ENCODE measurements around the gene TRIM31.

Gene TRIM31

DNA sequence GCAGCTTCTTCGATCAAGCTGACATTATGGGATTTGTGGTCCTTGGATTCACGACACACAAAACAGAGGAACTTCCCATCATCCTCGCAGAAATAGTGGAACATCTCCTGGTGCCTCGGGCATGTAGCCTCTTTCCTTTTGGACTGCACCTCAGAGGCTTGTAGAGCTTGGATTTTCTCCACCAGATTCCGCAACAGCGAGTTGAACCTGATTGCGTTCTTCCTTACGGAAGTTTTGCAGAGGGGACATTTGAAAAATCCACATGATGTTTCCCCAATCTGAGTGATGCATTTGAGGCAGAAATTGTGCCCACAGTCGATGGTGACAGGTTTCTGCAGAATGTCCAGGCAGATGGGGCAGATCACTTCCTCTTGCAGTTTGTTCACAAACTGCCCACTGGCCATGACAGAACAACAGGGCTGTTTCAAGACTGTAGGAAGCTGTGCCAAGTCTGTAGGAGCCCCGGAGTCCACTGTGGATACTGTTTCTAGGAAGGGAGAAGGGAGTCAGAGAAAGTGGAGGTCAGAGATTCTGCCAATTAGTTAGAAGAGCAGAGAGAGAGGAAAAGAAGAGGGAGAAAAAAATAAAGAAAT lies 392 bp downstream of the TRIM31 start:
- Histone ChIP-seq H3K14ac (ENCODE audit: low read length) (no peak overlapping the region), H2BK5ac (ENCODE audit: low read length) (no peak overlapping the region), H3K4me1 (ENCODE audit: control insufficient read depth in 2 of 2, insufficient read depth in 1 of 2, low read depth in 1 of 2, low read length in 2 of 2) (no peaks in the 10 kb centered on the region), H3K9ac (ENCODE audit: low read depth, low read length, poor library complexity) (no peak overlapping the region), H4K91ac (ENCODE audit: low read depth, low read length, poor library complexity) (no peak overlapping the region), H3K4me3 (ENCODE audit: low read length in 2 of 2) (no peak overlapping the region), H3K79me1 (ENCODE audit: low read depth, low read length) (no peaks in the 10 kb centered on the region), H3K36me3 (replicated peaks in 1 of 2; ENCODE audit: control insufficient read depth in 2 of 2, insufficient read depth in 2 of 2, low read length in 2 of 2) (no peaks in the 10 kb centered on the region), H2BK15ac (ENCODE audit: low read length) (no peak overlapping the region), H3K27ac (replicated peaks; ENCODE audit: low read length) (no peak overlapping the region), H2BK120ac (ENCODE audit: low read depth, low read length) (no peak overlapping the region), H3K4me2 (ENCODE audit: insufficient read depth, low read length, poor library complexity, severe bottlenecking) (no peak overlapping the region), H3K18ac (ENCODE audit: low read length) (no peak overlapping the region), H3K23ac (ENCODE audit: low read depth, low read length, poor library complexity) (no peak overlapping the region), H3K9me3 (replicated peaks in 1 of 2; ENCODE audit: control insufficient read depth in 2 of 2, insufficient read depth in 1 of 2, low read depth in 1 of 2, low read length in 2 of 2) (no peaks in the 10 kb centered on the region), H2AFZ (ENCODE audit: low read length) (no peak overlapping the region), H3K27me3 (ENCODE audit: control insufficient read depth in 3 of 3, insufficient read depth in 3 of 3, low read depth in 1 of 3, low read length in 3 of 3) (peaks cover 0 to 52% (median 19%) of the 10 kb centered on the region in 3 experiments), H4K8ac (ENCODE audit: low read depth, low read length) (no peak overlapping the region), H2AK5ac (ENCODE audit: low read depth, low read length) (no peak overlapping the region), H2BK12ac (ENCODE audit: low read length) (no peak overlapping the region), H3K4ac (ENCODE audit: low read length) (no peak overlapping the region)
- whole genome bisulfite sequencing, 2 donors (ENCODE audit: extremely low coverage in 2 of 2, insufficient read length in 2 of 2, insufficient replicate concordance in 1 of 2) = no CpG with 5 or more reads among the region's 10 CpGs
- no peak for DNase-seq (ENCODE audit: low spot score)

DNA sequence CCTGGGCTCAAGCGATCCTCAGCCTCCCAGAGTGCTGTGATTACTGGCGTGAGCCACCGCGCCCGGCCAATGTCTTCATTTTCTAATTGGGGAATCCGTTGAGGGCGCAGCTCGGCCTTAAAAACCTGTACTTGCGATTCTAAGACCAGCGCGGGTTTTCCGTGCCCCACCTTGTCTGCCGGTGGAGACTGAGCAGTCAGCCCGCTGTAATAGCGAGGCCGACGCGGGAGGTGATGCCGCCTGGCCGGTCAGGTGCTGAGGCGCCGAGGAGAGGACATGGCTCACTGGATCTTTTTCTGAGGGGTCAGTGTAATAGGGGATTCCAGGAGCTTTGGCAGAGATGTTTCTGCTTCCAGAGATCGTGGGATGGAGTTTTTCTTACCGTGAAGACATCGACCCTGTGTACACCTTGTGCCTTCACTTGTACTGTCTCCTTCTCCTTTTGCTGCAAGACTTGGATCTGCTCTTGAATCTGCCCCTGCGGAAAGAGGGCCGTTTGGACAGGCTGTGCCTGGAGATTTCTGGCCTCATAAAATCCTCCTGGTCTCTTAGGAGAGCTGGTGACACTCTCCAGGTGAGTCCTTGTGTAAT lies 1.5 kb downstream of the TRIM31 start:
- Histone ChIP-seq H2BK12ac (ENCODE audit: low read length) (no peak overlapping the region), H3K9me3 (replicated peaks in 1 of 2; ENCODE audit: control insufficient read depth in 2 of 2, insufficient read depth in 1 of 2, low read depth in 1 of 2, low read length in 2 of 2) (no peaks in the 10 kb centered on the region), H3K4ac (ENCODE audit: low read length) (no peak overlapping the region), H2AK5ac (ENCODE audit: low read depth, low read length) (no peak overlapping the region), H2BK5ac (ENCODE audit: low read length) (no peak overlapping the region), H3K9ac (ENCODE audit: low read depth, low read length, poor library complexity) (no peak overlapping the region), H3K36me3 (replicated peaks in 1 of 2; ENCODE audit: control insufficient read depth in 2 of 2, insufficient read depth in 2 of 2, low read length in 2 of 2) (no peaks in the 10 kb centered on the region), H3K18ac (ENCODE audit: low read length) (no peak overlapping the region), H4K8ac (ENCODE audit: low read depth, low read length) (no peak overlapping the region), H2BK120ac (ENCODE audit: low read depth, low read length) (no peak overlapping the region), H3K27ac (replicated peaks; ENCODE audit: low read length) (no peak overlapping the region), H3K4me1 (ENCODE audit: control insufficient read depth in 2 of 2, insufficient read depth in 1 of 2, low read depth in 1 of 2, low read length in 2 of 2) (no peaks in the 10 kb centered on the region), H3K79me1 (ENCODE audit: low read depth, low read length) (no peaks in the 10 kb centered on the region), H4K91ac (ENCODE audit: low read depth, low read length, poor library complexity) (no peak overlapping the region), H3K4me3 (ENCODE audit: low read length in 2 of 2) (no peak overlapping the region), H2BK15ac (ENCODE audit: low read length) (no peak overlapping the region), H3K23ac (ENCODE audit: low read depth, low read length, poor library complexity) (no peak overlapping the region), H3K14ac (ENCODE audit: low read length) (no peak overlapping the region), H2AFZ (ENCODE audit: low read length) (no peak overlapping the region), H3K4me2 (ENCODE audit: insufficient read depth, low read length, poor library complexity, severe bottlenecking) (no peak overlapping the region), H3K27me3 (ENCODE audit: control insufficient read depth in 3 of 3, insufficient read depth in 3 of 3, low read depth in 1 of 3, low read length in 3 of 3) (peaks cover 0 to 52% (median 19%) of the 10 kb centered on the region in 3 experiments)
- DNase-seq (ENCODE audit: low spot score) = no peak
- WGBS, 2 donors (ENCODE audit: extremely low coverage in 2 of 2, insufficient read length in 2 of 2, insufficient replicate concordance in 1 of 2) = no CpG with 5 or more reads among the region's 27 CpGs

DNA sequence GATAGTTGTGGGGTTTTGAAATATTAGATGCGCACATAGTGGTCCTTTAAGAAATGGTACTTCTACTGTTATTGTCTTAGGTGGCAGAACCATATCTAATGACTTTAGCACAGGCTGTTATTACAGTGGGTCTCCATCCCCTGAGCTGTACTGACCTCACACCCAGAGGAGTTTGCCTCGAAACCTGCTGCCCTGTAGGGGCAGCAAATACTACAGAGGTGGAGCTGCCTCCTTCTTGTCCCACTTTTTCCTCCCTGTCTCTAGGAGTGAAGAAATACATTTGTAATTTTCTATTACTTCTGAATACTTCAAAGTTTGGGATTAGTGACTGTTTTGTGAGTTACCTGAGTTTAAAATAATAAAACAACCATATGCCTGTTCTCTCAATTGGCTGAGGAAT lies 8.2 kb downstream of the TRIM31 start:
- H3K4me3 ChIP-seq (ENCODE audit: low read length in 2 of 2) = no peak overlapping the region
- H3K79me1 ChIP-seq (ENCODE audit: low read depth, low read length) = no peaks in the 10 kb centered on the region
- no peak overlapping the region for H2BK5ac ChIP-seq (ENCODE audit: low read length)
- DNase-seq (ENCODE audit: low spot score) = no peak
- H3K27ac ChIP-seq (replicated peaks; ENCODE audit: low read length) = no peak overlapping the region
- H3K27me3 ChIP-seq (ENCODE audit: control insufficient read depth in 3 of 3, insufficient read depth in 3 of 3, low read depth in 1 of 3, low read length in 3 of 3) = peaks cover 14 to 70% (median 42%) of the 10 kb centered on the region in 3 experiments
- H2AFZ ChIP-seq (ENCODE audit: low read length) = no peak overlapping the region
- H3K36me3 ChIP-seq (replicated peaks in 1 of 2; ENCODE audit: control insufficient read depth in 2 of 2, insufficient read depth in 2 of 2, low read length in 2 of 2) = no peaks in the 10 kb centered on the region
- H3K4me2 ChIP-seq (ENCODE audit: insufficient read depth, low read length, poor library complexity, severe bottlenecking) = no peak overlapping the region
- H2AK5ac ChIP-seq (ENCODE audit: low read depth, low read length) = no peak overlapping the region
- no peak overlapping the region for H4K91ac ChIP-seq (ENCODE audit: low read depth, low read length, poor library complexity)
- H3K9me3 ChIP-seq (replicated peaks in 1 of 2; ENCODE audit: control insufficient read depth in 2 of 2, insufficient read depth in 1 of 2, low read depth in 1 of 2, low read length in 2 of 2) = no peaks in the 10 kb centered on the region
- H3K9ac ChIP-seq (ENCODE audit: low read depth, low read length, poor library complexity) = no peak overlapping the region
- no peak overlapping the region for H2BK15ac ChIP-seq (ENCODE audit: low read length)
- no peak overlapping the region for H4K8ac ChIP-seq (ENCODE audit: low read depth, low read length)
- H2BK120ac ChIP-seq (ENCODE audit: low read depth, low read length) = no peak overlapping the region
- H3K18ac ChIP-seq (ENCODE audit: low read length) = no peak overlapping the region
- H3K14ac ChIP-seq (ENCODE audit: low read length) = no peak overlapping the region
- no peak overlapping the region for H3K23ac ChIP-seq (ENCODE audit: low read depth, low read length, poor library complexity)
- H3K4ac ChIP-seq (ENCODE audit: low read length) = no peak overlapping the region
- WGBS, 2 donors (ENCODE audit: extremely low coverage in 2 of 2, insufficient read length in 2 of 2, insufficient replicate concordance in 1 of 2) = no CpG with 5 or more reads among the region's 2 CpGs
- H2BK12ac ChIP-seq (ENCODE audit: low read length) = no peak overlapping the region
- H3K4me1 ChIP-seq (ENCODE audit: control insufficient read depth in 2 of 2, insufficient read depth in 1 of 2, low read depth in 1 of 2, low read length in 2 of 2) = peaks cover 4 to 6% of the 10 kb centered on the region in 2 donors

DNA sequence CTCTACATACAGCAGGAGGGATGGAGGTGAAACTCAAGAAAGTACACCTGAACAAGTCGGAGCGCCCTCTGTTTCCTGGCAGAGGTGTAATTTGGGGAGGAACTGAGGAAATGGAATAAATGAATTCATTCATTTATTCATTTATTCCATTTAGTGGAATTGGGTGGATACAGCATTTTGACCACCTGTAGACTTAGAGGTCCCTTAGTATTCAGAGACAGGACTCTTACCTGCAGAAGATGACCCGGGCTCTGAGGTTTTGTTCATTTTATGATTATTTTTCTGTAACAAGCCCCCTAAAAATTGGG lies 9.1 kb downstream of the TRIM31 start:
- Histone ChIP-seq H3K79me1 (ENCODE audit: low read depth, low read length) (no peaks in the 10 kb centered on the region), H3K14ac (ENCODE audit: low read length) (no peak overlapping the region), H3K27ac (replicated peaks; ENCODE audit: low read length) (no peak overlapping the region), H2BK15ac (ENCODE audit: low read length) (no peak overlapping the region), H2AK5ac (ENCODE audit: low read depth, low read length) (no peak overlapping the region), H3K23ac (ENCODE audit: low read depth, low read length, poor library complexity) (no peak overlapping the region), H2BK12ac (ENCODE audit: low read length) (no peak overlapping the region), H4K91ac (ENCODE audit: low read depth, low read length, poor library complexity) (no peak overlapping the region), H2AFZ (ENCODE audit: low read length) (peak overlapping the region; percentile 82), H4K8ac (ENCODE audit: low read depth, low read length) (no peak overlapping the region), H3K18ac (ENCODE audit: low read length) (no peak overlapping the region), H2BK120ac (ENCODE audit: low read depth, low read length) (no peak overlapping the region), H3K36me3 (replicated peaks in 1 of 2; ENCODE audit: control insufficient read depth in 2 of 2, insufficient read depth in 2 of 2, low read length in 2 of 2) (no peaks in the 10 kb centered on the region), H3K27me3 (ENCODE audit: control insufficient read depth in 3 of 3, insufficient read depth in 3 of 3, low read depth in 1 of 3, low read length in 3 of 3) (peaks cover 17 to 73% (median 47%) of the 10 kb centered on the region in 3 experiments), H3K4me3 (ENCODE audit: low read length in 2 of 2) (no peak overlapping the region), H3K9me3 (replicated peaks in 1 of 2; ENCODE audit: control insufficient read depth in 2 of 2, insufficient read depth in 1 of 2, low read depth in 1 of 2, low read length in 2 of 2) (peaks cover 0 to 3% of the 10 kb centered on the region in 2 donors), H2BK5ac (ENCODE audit: low read length) (no peak overlapping the region), H3K4me2 (ENCODE audit: insufficient read depth, low read length, poor library complexity, severe bottlenecking) (peak overlapping the region; percentile 45), H3K9ac (ENCODE audit: low read depth, low read length, poor library complexity) (no peak overlapping the region), H3K4me1 (ENCODE audit: control insufficient read depth in 2 of 2, insufficient read depth in 1 of 2, low read depth in 1 of 2, low read length in 2 of 2) (peaks cover 4 to 6% of the 10 kb centered on the region in 2 donors), H3K4ac (ENCODE audit: low read length) (no peak overlapping the region)
- WGBS, 2 donors (ENCODE audit: extremely low coverage in 2 of 2, insufficient read length in 2 of 2, insufficient replicate concordance in 1 of 2) = no CpG with 5 or more reads among the region's 3 CpGs
- DNase-seq (ENCODE audit: low spot score) = no peak
